Measurements from ENCODE around the gene RPS6KA5.

- no peak for TF ChIP-seq CTCF (IDR thresholded peaks at IDR 0.05)
- no peak for TF ChIP-seq POLR2A (IDR thresholded peaks at IDR 0.05)
These were observed 250.7 kb downstream of the RPS6KA5 start for GRCh38 chr14:90809530-90810312.

Measured in uterus (tissue), 2 donors.